Immature natural killer cell (primary cell): ENCODE results near the gene OR1D5. TPM values are rescaled to one million over a fixed set of nuclear protein-coding genes. Genes with fewer than 3 reads are reported as not detected.

Experiments used
- polyA plus RNA-seq, 3 donors: library from polyadenylated mRNA; unstranded; fragments of 300-500 nt; fragmentation: Illumina TruSeq; gene quantifications; one replicate each; pipeline ENCODE4 v1.2.3, GENCODE V29; 2021

OR1D5 gene
- polyA plus RNA-seq, 3 donors from 2014 or later = not detected

Other genes starting within 250 kb of the OR1D5 start
- gene OR1D2, start 40.8 kb upstream of the OR1D5 start, polyA plus RNA-seq = not detected
- gene OR1G1, start 63.9 kb upstream of the OR1D5 start, polyA plus RNA-seq = not detected
- not detected for gene OR1A2, start 133.9 kb upstream of the OR1D5 start, polyA plus RNA-seq
- not detected for gene OR1A1, start 144.1 kb upstream of the OR1D5 start, polyA plus RNA-seq
- gene OR3A1, start 234.8 kb upstream of the OR1D5 start, polyA plus RNA-seq = not detected